ENCODE results near the gene PRKCA.

Gene PRKCA

DNA sequence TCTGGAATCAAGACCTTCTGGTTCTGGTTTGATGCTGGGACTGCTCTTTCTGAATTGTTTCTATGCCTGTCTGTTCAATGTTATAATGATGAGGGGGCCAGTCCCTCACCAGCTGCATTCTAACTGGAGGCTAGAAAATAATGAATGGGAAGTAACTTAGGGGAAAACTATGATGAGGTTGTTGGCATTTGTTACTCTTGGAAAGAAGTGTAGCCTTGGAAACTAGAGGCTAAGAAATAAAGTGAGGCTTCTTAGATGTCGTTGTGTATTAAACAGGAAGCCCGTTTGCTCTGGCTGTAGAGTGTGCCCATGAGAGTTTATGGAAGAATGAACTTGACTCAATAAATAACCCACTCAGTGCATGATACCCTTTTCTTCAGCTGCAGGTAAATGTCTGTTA, 140.8 kb downstream of the PRKCA start:
- Histone ChIP-seq H3K9ac (ENCODE audit: insufficient read length, low read depth) (no peak overlapping the region), H3K27me3 (ENCODE audit: insufficient read depth, insufficient read length) (no peaks in the 10 kb centered on the region), H3K4me1 (ENCODE audit: insufficient read depth, insufficient read length) (no peaks in the 10 kb centered on the region), H3K9me3 (ENCODE audit: insufficient read depth, low read length) (peaks cover 11% of the 10 kb centered on the region; the same call in 1 of the 2 replicates), H3K36me3 (ENCODE audit: insufficient read depth, insufficient read length, low read length) (no peaks in the 10 kb centered on the region), H3K4me3 (ENCODE audit: insufficient read length, low read depth) (no peak overlapping the region)
- TF ChIP-seq YY1 (IDR thresholded peaks at IDR 0.05; ENCODE audit: insufficient read depth, insufficient read length) (no peak), SUZ12 (IDR thresholded peaks at IDR 0.05; ENCODE audit: extremely low read depth, insufficient read depth, insufficient read length) (no peak), ZNF274 (IDR thresholded peaks at IDR 0.05; ENCODE audit: low read depth, low read length) (no peak)
- DNase-seq (ENCODE audit: low read depth, low spot score), result no peak

DNA sequence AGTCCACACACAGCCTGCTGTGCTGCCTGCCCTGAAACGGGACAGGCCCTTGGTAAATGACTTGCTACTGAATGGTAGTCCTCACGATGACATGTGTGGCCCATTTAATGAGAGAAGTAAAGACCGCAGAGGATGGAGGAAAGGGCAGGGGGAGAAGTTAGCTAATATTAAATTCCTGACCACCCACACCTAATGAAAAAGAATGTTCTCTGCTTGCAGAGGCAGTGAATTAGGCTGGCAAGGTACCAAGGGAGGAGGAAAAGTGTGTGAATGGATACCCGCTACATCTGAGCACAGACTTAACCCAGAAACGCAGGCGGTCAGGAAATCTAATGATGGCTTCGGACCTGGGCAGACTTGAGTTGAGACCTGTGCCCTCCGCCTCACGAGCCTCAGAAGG, 141.2 kb downstream of the PRKCA start:
- Histone ChIP-seq H3K27me3 (ENCODE audit: insufficient read depth, insufficient read length) (no peaks in the 10 kb centered on the region), H3K4me3 (ENCODE audit: insufficient read length, low read depth) (no peak overlapping the region), H3K4me1 (ENCODE audit: insufficient read depth, insufficient read length) (no peaks in the 10 kb centered on the region), H3K36me3 (ENCODE audit: insufficient read depth, insufficient read length, low read length) (no peaks in the 10 kb centered on the region), H3K9ac (ENCODE audit: insufficient read length, low read depth) (no peak overlapping the region), H3K9me3 (ENCODE audit: insufficient read depth, low read length) (peaks cover 11% of the 10 kb centered on the region; the same call in 1 of the 2 replicates)
- DNase-seq (ENCODE audit: low read depth, low spot score), result no peak
- TF ChIP-seq SUZ12 (IDR thresholded peaks at IDR 0.05; ENCODE audit: extremely low read depth, insufficient read depth, insufficient read length) (no peak), YY1 (IDR thresholded peaks at IDR 0.05; ENCODE audit: insufficient read depth, insufficient read length) (no peak), ZNF274 (IDR thresholded peaks at IDR 0.05; ENCODE audit: low read depth, low read length) (no peak)

DNA sequence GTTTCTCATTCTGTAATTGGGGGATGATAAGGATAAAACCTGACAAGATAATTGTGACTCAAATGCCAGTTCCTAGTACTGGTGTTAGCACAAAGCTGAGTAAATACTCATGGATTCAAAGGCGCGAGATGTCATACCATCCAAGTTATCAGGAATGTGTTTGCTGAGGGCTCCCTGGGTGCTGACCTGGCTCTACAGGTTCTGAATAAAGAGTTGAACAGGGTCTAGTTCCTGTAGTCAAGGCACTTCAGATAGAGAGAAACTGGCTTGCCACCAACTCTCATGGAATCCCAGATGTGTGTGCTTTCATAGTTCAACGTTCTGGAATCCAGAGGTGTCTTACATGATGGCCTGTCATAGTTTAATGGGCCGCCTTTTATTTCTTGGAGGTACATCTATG, 141.6 kb downstream of the PRKCA start:
- no peak for DNase-seq (ENCODE audit: low read depth, low spot score)
- Histone ChIP-seq H3K9me3 (ENCODE audit: insufficient read depth, low read length) (peaks cover 11% of the 10 kb centered on the region; the same call in 1 of the 2 replicates), H3K4me3 (ENCODE audit: insufficient read length, low read depth) (no peak overlapping the region), H3K27me3 (ENCODE audit: insufficient read depth, insufficient read length) (no peaks in the 10 kb centered on the region), H3K9ac (ENCODE audit: insufficient read length, low read depth) (no peak overlapping the region), H3K4me1 (ENCODE audit: insufficient read depth, insufficient read length) (no peaks in the 10 kb centered on the region), H3K36me3 (ENCODE audit: insufficient read depth, insufficient read length, low read length) (no peaks in the 10 kb centered on the region)
- TF ChIP-seq SUZ12 (IDR thresholded peaks at IDR 0.05; ENCODE audit: extremely low read depth, insufficient read depth, insufficient read length) (no peak), ZNF274 (IDR thresholded peaks at IDR 0.05; ENCODE audit: low read depth, low read length) (no peak), YY1 (IDR thresholded peaks at IDR 0.05; ENCODE audit: insufficient read depth, insufficient read length) (no peak)

DNA sequence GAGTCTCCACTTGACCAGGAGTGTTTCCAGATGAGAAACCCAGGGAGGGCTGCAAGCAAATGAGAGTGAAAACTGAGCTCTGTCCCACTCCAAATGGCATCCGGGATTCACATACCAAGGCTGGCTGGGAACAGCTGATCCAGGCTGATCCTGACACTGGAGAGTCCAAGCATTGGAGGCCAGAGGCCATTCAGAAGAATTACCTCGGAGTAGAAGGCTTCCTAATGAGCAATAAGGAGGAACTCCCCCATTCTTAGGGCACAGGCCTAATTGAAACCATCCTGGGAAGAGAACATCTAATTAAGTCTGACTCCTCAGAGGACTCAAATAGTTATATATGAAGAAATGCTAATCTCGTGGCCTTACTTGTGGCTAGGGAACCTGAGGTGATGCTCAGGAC, 142.8 kb downstream of the PRKCA start:
- no peak overlapping the region for H3K4me3 ChIP-seq (ENCODE audit: insufficient read length, low read depth)
- no peak for DNase-seq (ENCODE audit: low read depth, low spot score)

DNA sequence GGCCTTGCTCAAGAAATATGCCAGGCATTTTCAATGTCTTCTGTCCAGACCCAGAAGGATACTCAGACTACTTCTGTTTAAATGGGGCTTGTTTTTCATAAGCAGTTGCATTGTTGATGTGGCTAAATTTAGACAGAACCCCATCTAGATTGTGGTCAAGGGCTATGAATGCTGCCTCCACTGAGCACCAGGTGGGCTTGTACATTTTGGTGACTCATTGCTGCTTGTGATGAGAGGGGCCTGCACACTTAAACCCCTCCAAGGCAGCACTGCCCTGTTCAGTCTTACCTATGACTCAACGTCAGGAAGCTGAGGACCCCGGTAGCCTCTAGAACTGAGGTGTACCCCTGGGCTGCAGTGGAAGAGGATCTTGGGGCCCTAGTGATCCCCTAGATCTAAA, 144.0 kb downstream of the PRKCA start:
- Histone ChIP-seq H3K9me3 (ENCODE audit: insufficient read depth, low read length) (peaks cover 11% of the 10 kb centered on the region; the same call in 1 of the 2 replicates), H3K27me3 (ENCODE audit: insufficient read depth, insufficient read length) (no peaks in the 10 kb centered on the region), H3K4me1 (ENCODE audit: insufficient read depth, insufficient read length) (peaks cover 6% of the 10 kb centered on the region), H3K4me3 (ENCODE audit: insufficient read length, low read depth) (no peak overlapping the region), H3K36me3 (ENCODE audit: insufficient read depth, insufficient read length, low read length) (no peaks in the 10 kb centered on the region), H3K9ac (ENCODE audit: insufficient read length, low read depth) (no peak overlapping the region)
- DNase-seq (ENCODE audit: low read depth, low spot score), result no peak
- no peak for TF ChIP-seq ZNF274 (IDR thresholded peaks at IDR 0.05; ENCODE audit: low read depth, low read length)

More for the DNA sequence above, 142.8 kb downstream of the PRKCA start:
- no peaks in the 10 kb centered on the region for H3K36me3 ChIP-seq (ENCODE audit: insufficient read depth, insufficient read length, low read length)
- no peak overlapping the region for H3K9ac ChIP-seq (ENCODE audit: insufficient read length, low read depth)
- H3K9me3 ChIP-seq (ENCODE audit: insufficient read depth, low read length), result peaks cover 11% of the 10 kb centered on the region; the same call in 1 of the 2 replicates
- H3K27me3 ChIP-seq (ENCODE audit: insufficient read depth, insufficient read length), result no peaks in the 10 kb centered on the region
- H3K4me1 ChIP-seq (ENCODE audit: insufficient read depth, insufficient read length), result peaks cover 5% of the 10 kb centered on the region
- no peak for TF ChIP-seq YY1 (IDR thresholded peaks at IDR 0.05; ENCODE audit: insufficient read depth, insufficient read length)
- no peak for TF ChIP-seq SUZ12 (IDR thresholded peaks at IDR 0.05; ENCODE audit: extremely low read depth, insufficient read depth, insufficient read length)
- TF ChIP-seq ZNF274 (IDR thresholded peaks at IDR 0.05; ENCODE audit: low read depth, low read length), result no peak

DNA sequence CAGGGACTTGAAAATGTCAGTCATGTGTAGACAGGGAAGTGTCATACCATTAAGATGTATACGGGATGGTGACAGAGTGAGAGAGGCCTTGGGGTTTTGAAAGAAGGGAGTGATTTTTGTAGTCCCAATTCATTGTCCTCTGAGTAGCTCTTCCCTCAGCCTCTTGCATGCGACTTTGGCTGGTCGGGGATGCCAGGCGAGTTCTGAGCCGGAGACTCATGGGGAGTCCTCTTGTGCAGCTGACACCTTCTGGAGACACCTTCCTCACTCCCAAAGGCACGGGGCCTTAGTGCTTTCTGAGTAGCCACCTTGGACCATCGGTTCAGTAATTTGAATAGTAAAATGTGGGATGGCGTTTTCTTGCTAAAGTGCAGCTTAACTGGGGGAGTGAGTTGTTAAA, 144.7 kb downstream of the PRKCA start:
- H3K36me3 ChIP-seq (ENCODE audit: insufficient read depth, insufficient read length, low read length), result no peaks in the 10 kb centered on the region
- H3K4me3 ChIP-seq (ENCODE audit: insufficient read length, low read depth), result no peak overlapping the region
- no peak for DNase-seq (ENCODE audit: low read depth, low spot score)
- peaks cover 11% of the 10 kb centered on the region; the same call in 1 of the 2 replicates for H3K9me3 ChIP-seq (ENCODE audit: insufficient read depth, low read length)
- no peak overlapping the region for H3K9ac ChIP-seq (ENCODE audit: insufficient read length, low read depth)
- peaks cover 6% of the 10 kb centered on the region for H3K4me1 ChIP-seq (ENCODE audit: insufficient read depth, insufficient read length)
- no peaks in the 10 kb centered on the region for H3K27me3 ChIP-seq (ENCODE audit: insufficient read depth, insufficient read length)
- no peak for TF ChIP-seq SUZ12 (IDR thresholded peaks at IDR 0.05; ENCODE audit: extremely low read depth, insufficient read depth, insufficient read length)
- no peak for TF ChIP-seq ZNF274 (IDR thresholded peaks at IDR 0.05; ENCODE audit: low read depth, low read length)
- TF ChIP-seq YY1 (IDR thresholded peaks at IDR 0.05; ENCODE audit: insufficient read depth, insufficient read length), result no peak

DNA sequence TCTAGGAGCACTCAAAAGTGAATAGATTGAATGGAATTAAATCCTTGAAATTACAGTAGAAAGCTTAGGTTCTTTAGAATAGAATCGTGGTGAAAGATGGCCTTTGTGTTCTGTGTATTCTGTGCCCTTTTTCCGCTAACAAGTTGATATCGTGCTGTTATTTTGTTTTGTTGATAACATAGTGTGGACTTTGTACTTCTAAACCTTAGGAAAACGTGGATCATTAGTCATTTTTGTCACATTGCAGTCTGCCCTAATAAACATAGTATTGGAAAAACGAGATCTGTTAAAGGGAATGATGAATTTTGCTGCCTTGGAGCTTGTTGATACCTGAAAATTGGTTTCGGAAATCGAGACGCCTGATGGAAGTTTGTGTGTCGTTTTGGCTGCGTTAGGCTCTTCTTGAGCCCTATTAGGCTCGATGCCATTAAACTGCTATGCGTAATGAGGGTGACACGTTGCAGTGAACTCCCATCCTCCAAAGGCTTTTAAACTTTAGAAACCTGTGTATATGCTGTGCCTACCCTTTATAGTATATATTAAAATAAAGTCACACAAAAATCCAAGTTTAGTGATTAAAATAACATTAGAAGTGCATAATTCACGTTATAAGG, 145.7 kb downstream of the PRKCA start:
- Histone ChIP-seq H3K4me1 (ENCODE audit: insufficient read depth, insufficient read length) (peaks cover 6% of the 10 kb centered on the region), H3K4me3 (ENCODE audit: insufficient read length, low read depth) (no peak overlapping the region)

More for the DNA sequence above, 145.7 kb downstream of the PRKCA start:
- H3K36me3 ChIP-seq (ENCODE audit: insufficient read depth, insufficient read length, low read length), result no peaks in the 10 kb centered on the region
- DNase-seq (ENCODE audit: low read depth, low spot score), result no peak
- TF ChIP-seq SUZ12 (IDR thresholded peaks at IDR 0.05; ENCODE audit: extremely low read depth, insufficient read depth, insufficient read length), result no peak
- no peak for TF ChIP-seq YY1 (IDR thresholded peaks at IDR 0.05; ENCODE audit: insufficient read depth, insufficient read length)
- H3K9ac ChIP-seq (ENCODE audit: insufficient read length, low read depth), result no peak overlapping the region
- H3K27me3 ChIP-seq (ENCODE audit: insufficient read depth, insufficient read length), result no peaks in the 10 kb centered on the region
- peaks cover 11% of the 10 kb centered on the region; the same call in 1 of the 2 replicates for H3K9me3 ChIP-seq (ENCODE audit: insufficient read depth, low read length)

All from NT2/D1 (cell line).